Fibroblast of lung (primary cell): Measurements from ENCODE around the gene B4GALT4.

Experiments
- EZH2 ChIP-seq: IDR thresholded peaks from 2 replicates; pipeline ENCODE4 v1.5.1; 2012; ENCODE audit warnings: low read length, control low read depth, mild to moderate bottlenecking; ENCODE audit errors: missing control alignments
- TF ChIP-seq, protein P1 (sequence below), 2 donors: IDR thresholded peaks in 1 of 2; conservative IDR thresholded peaks in 1 of 2; 1 replicate in 1 of 2; 2 replicates in 1 of 2; pipeline ENCODE4 v1.5.1; 2011 to 2012; ENCODE audit warnings: low read length in 2 of 2, control low read depth in 1 of 2, inconsistent platforms in 1 of 2, low read depth in 1 of 2, mild to moderate bottlenecking in 1 of 2

DNA sequence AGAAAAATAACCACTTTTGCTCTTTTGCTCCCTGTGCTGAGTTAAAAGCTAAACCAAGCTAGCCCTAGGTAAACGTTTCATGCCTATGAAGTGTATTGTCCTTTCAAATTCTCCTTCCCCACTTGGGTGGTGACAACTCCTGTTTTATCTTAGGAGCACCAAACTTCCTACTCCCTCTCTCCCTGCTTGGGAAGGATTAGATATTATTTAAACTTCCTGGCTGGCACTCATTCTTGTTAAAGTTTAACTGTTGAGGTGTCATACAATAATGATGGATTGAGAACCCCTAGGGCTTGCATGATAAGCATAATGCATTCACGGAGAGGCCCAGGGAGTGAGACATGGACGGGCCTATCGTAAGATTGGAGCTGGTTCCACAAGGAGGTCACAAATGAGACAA, 29.5 kb downstream of the B4GALT4 start:
- TF ChIP-seq, protein P1, sequence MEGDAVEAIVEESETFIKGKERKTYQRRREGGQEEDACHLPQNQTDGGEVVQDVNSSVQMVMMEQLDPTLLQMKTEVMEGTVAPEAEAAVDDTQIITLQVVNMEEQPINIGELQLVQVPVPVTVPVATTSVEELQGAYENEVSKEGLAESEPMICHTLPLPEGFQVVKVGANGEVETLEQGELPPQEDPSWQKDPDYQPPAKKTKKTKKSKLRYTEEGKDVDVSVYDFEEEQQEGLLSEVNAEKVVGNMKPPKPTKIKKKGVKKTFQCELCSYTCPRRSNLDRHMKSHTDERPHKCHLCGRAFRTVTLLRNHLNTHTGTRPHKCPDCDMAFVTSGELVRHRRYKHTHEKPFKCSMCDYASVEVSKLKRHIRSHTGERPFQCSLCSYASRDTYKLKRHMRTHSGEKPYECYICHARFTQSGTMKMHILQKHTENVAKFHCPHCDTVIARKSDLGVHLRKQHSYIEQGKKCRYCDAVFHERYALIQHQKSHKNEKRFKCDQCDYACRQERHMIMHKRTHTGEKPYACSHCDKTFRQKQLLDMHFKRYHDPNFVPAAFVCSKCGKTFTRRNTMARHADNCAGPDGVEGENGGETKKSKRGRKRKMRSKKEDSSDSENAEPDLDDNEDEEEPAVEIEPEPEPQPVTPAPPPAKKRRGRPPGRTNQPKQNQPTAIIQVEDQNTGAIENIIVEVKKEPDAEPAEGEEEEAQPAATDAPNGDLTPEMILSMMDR (conservative IDR thresholded peaks at IDR 0.05 in 1 of 2, IDR thresholded peaks at IDR 0.05 in 1 of 2; ENCODE audit: low read depth in 1 of 2, low read length in 2 of 2) = no peak
- TF ChIP-seq EZH2 = no peak
